ENCODE measurements around the gene TMEM255B. TPM values are rescaled to one million over a fixed set of nuclear protein-coding genes. Genes with fewer than 3 reads are reported as not detected.

TMEM255B gene
- total and polyA plus RNA-seq, 9 of the 15 experiments (the other 6 are each of a cell fraction or from before 2014, with no cell fraction given): 0.01 to 0.75 (median 0.23) TPM

DNA sequence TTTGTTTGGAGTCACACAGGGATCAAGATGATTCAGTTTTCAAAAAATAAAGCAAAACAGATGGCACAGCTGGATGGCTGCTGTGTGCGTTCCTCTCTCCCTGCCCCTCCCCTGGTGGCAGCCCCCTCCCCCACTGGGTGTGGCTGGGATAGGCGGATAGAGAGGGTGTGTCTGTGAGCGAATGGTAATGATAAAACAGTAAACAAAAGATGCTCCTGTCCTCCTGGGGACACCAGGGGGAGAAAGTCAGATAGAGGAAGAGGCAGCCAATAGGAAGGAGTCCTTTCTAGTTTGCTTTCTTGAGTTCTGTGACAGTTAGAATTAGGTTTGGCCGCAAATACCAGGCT, 6.5 kb downstream of the TMEM255B start (continued):
- TF ChIP-seq, protein P1, sequence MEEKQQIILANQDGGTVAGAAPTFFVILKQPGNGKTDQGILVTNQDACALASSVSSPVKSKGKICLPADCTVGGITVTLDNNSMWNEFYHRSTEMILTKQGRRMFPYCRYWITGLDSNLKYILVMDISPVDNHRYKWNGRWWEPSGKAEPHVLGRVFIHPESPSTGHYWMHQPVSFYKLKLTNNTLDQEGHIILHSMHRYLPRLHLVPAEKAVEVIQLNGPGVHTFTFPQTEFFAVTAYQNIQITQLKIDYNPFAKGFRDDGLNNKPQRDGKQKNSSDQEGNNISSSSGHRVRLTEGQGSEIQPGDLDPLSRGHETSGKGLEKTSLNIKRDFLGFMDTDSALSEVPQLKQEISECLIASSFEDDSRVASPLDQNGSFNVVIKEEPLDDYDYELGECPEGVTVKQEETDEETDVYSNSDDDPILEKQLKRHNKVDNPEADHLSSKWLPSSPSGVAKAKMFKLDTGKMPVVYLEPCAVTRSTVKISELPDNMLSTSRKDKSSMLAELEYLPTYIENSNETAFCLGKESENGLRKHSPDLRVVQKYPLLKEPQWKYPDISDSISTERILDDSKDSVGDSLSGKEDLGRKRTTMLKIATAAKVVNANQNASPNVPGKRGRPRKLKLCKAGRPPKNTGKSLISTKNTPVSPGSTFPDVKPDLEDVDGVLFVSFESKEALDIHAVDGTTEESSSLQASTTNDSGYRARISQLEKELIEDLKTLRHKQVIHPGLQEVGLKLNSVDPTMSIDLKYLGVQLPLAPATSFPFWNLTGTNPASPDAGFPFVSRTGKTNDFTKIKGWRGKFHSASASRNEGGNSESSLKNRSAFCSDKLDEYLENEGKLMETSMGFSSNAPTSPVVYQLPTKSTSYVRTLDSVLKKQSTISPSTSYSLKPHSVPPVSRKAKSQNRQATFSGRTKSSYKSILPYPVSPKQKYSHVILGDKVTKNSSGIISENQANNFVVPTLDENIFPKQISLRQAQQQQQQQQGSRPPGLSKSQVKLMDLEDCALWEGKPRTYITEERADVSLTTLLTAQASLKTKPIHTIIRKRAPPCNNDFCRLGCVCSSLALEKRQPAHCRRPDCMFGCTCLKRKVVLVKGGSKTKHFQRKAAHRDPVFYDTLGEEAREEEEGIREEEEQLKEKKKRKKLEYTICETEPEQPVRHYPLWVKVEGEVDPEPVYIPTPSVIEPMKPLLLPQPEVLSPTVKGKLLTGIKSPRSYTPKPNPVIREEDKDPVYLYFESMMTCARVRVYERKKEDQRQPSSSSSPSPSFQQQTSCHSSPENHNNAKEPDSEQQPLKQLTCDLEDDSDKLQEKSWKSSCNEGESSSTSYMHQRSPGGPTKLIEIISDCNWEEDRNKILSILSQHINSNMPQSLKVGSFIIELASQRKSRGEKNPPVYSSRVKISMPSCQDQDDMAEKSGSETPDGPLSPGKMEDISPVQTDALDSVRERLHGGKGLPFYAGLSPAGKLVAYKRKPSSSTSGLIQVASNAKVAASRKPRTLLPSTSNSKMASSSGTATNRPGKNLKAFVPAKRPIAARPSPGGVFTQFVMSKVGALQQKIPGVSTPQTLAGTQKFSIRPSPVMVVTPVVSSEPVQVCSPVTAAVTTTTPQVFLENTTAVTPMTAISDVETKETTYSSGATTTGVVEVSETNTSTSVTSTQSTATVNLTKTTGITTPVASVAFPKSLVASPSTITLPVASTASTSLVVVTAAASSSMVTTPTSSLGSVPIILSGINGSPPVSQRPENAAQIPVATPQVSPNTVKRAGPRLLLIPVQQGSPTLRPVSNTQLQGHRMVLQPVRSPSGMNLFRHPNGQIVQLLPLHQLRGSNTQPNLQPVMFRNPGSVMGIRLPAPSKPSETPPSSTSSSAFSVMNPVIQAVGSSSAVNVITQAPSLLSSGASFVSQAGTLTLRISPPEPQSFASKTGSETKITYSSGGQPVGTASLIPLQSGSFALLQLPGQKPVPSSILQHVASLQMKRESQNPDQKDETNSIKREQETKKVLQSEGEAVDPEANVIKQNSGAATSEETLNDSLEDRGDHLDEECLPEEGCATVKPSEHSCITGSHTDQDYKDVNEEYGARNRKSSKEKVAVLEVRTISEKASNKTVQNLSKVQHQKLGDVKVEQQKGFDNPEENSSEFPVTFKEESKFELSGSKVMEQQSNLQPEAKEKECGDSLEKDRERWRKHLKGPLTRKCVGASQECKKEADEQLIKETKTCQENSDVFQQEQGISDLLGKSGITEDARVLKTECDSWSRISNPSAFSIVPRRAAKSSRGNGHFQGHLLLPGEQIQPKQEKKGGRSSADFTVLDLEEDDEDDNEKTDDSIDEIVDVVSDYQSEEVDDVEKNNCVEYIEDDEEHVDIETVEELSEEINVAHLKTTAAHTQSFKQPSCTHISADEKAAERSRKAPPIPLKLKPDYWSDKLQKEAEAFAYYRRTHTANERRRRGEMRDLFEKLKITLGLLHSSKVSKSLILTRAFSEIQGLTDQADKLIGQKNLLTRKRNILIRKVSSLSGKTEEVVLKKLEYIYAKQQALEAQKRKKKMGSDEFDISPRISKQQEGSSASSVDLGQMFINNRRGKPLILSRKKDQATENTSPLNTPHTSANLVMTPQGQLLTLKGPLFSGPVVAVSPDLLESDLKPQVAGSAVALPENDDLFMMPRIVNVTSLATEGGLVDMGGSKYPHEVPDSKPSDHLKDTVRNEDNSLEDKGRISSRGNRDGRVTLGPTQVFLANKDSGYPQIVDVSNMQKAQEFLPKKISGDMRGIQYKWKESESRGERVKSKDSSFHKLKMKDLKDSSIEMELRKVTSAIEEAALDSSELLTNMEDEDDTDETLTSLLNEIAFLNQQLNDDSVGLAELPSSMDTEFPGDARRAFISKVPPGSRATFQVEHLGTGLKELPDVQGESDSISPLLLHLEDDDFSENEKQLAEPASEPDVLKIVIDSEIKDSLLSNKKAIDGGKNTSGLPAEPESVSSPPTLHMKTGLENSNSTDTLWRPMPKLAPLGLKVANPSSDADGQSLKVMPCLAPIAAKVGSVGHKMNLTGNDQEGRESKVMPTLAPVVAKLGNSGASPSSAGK (IDR thresholded peaks at IDR 0.05): no peak
- TF ChIP-seq, protein P2, sequence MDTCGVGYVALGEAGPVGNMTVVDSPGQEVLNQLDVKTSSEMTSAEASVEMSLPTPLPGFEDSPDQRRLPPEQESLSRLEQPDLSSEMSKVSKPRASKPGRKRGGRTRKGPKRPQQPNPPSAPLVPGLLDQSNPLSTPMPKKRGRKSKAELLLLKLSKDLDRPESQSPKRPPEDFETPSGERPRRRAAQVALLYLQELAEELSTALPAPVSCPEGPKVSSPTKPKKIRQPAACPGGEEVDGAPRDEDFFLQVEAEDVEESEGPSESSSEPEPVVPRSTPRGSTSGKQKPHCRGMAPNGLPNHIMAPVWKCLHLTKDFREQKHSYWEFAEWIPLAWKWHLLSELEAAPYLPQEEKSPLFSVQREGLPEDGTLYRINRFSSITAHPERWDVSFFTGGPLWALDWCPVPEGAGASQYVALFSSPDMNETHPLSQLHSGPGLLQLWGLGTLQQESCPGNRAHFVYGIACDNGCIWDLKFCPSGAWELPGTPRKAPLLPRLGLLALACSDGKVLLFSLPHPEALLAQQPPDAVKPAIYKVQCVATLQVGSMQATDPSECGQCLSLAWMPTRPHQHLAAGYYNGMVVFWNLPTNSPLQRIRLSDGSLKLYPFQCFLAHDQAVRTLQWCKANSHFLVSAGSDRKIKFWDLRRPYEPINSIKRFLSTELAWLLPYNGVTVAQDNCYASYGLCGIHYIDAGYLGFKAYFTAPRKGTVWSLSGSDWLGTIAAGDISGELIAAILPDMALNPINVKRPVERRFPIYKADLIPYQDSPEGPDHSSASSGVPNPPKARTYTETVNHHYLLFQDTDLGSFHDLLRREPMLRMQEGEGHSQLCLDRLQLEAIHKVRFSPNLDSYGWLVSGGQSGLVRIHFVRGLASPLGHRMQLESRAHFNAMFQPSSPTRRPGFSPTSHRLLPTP (IDR thresholded peaks at IDR 0.05; ENCODE audit: borderline replicate concordance, extremely low read depth, insufficient read length): no peak
- TF ChIP-seq ZNF75A (CRISPR knock-in tag; IDR thresholded peaks at IDR 0.05) (no peak), ZKSCAN8 (CRISPR knock-in tag; IDR thresholded peaks at IDR 0.05) (no peak), DPF2 (IDR thresholded peaks at IDR 0.05) (no peak), ZNF583 (CRISPR knock-in tag; IDR thresholded peaks at IDR 0.05) (no peak), GTF2E2 (tag; IDR thresholded peaks at IDR 0.05) (no peak), THRAP3 (IDR thresholded peaks at IDR 0.05; ENCODE audit: borderline replicate concordance) (no peak), TSHZ1 (CRISPR knock-in tag; IDR thresholded peaks at IDR 0.05) (no peak), HMGN3 (IDR thresholded peaks at IDR 0.05; ENCODE audit: borderline replicate concordance, extremely low read depth, insufficient read length, low read depth, low read length) (no peak)
